ENCODE data around the gene NPBWR2. TPM values are rescaled to one million over a fixed set of nuclear protein-coding genes. Genes with fewer than 3 reads are reported as not detected.
"Not testable (repeated sequence)": the region's sequence is repeated elsewhere in the genome, so short reads cannot be mapped to it uniquely, and the experiment has no call there.

The NPBWR2 gene
- total and polyA plus RNA-seq, 3 donors from 2014 or later: 0.19 TPM; not detected in 2

- H3K27me3 ChIP-seq: no peaks in the 10 kb centered on the region
- TF ChIP-seq POLR2A (IDR thresholded peaks at IDR 0.05) (no peak), CTCF (IDR thresholded peaks at IDR 0.05) (no peak)
- intact Hi-C loops (cut with DNase I; ENCODE audit: low total_unique reads): no loop called here
- no peaks in the 10 kb centered on the region for H3K36me3 ChIP-seq (ENCODE audit: low read depth, missing control alignments)
- H3K9me3 ChIP-seq: no peaks in the 10 kb centered on the region
- no peak overlapping the region for H3K4me3 ChIP-seq
- no peaks in the 10 kb centered on the region for H3K4me1 ChIP-seq
- no peak overlapping the region for H3K27ac ChIP-seq
- no peak for DNase-seq
- WGBS, 2 donors: 70 to 93% methylated on average over 5 to 10 of the region's 10 CpGs
Observed at GRCh38 chr20:64090165-64090564, 17.2 kb downstream of the NPBWR2 start.

DNA sequence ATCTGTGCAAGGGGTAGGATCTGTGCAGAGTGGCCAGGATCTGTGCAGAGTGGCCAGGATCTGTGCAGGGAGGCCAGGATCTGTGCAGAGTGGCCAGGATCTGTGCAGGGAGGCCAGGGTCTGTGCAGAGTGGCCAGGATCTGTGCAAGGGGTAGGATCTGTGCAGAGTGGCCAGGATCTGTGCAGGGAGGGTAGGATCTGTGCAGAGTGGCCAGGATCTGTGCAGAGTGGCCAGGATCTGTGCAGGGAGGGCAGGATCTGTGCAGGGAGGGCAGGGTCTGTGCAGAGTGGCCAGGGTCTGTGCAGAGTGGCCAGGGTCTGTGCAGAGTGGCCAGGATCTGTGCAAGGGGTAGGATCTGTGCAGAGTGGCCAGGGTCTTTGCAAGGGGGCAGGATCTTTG is 18.8 kb downstream of the NPBWR2 start:
- H3K4me3 ChIP-seq; intact Hi-C loops (cut with DNase I; ENCODE audit: low total_unique reads); H3K4me1 ChIP-seq; H3K36me3 ChIP-seq (ENCODE audit: low read depth, missing control alignments); H3K27me3 ChIP-seq; H3K9me3 ChIP-seq; DNase-seq; H3K27ac ChIP-seq: not testable (repeated sequence)

- H3K27ac ChIP-seq; H3K9me3 ChIP-seq; H3K27me3 ChIP-seq; H3K4me3 ChIP-seq; DNase-seq; intact Hi-C loops (cut with DNase I; ENCODE audit: low total_unique reads); H3K36me3 ChIP-seq (ENCODE audit: low read depth, missing control alignments): not testable (repeated sequence)
- H3K4me1 ChIP-seq: peaks cover 11% of the 10 kb centered on the region
- 98 to 99% methylated on average over 8 to 10 of the region's 36 CpGs for WGBS, 2 donors
Observed at GRCh38 chr20:64087226-64087825, 20.0 kb downstream of the NPBWR2 start.

- no peak overlapping the region for H3K27ac ChIP-seq
- H3K4me3 ChIP-seq: no peak overlapping the region
- H3K27me3 ChIP-seq: no peaks in the 10 kb centered on the region
- TF ChIP-seq CTCF (IDR thresholded peaks at IDR 0.05) (no peak), POLR2A (IDR thresholded peaks at IDR 0.05) (no peak)
- no peaks in the 10 kb centered on the region for H3K36me3 ChIP-seq (ENCODE audit: low read depth, missing control alignments)
- H3K4me1 ChIP-seq: peaks cover 14% of the 10 kb centered on the region
- no peak for DNase-seq
- 96 to 97% methylated on average over 3 to 11 of the region's 11 CpGs for WGBS, 2 donors
- intact Hi-C loops (cut with DNase I; ENCODE audit: low total_unique reads): no loop called here
- H3K9me3 ChIP-seq: no peaks in the 10 kb centered on the region
Observed at GRCh38 chr20:64086801-64087200, 20.6 kb downstream of the NPBWR2 start.

DNA sequence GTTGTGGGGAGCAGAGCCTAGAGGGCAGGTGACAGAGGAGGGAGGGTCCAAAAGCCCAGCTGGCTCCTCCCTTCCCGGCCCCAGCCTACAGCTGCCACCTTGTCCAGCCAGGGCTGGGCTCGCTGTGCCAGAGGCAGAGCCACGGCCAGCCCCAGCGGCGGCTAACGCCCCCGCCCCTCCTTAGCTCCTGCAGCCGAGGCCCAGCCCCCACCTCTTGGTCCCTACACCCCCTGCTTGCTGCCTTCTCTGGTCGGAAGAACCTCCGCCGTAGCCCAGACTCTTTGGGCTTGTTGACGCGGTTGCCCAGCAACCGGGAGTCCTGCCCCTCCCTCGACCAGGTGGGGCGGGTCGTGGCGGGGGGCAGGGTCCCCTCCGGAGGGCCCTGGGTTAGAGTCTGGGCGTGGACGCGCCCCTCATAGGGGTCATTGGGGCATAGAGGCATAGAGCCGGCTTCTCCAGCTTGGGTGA is 22.6 kb downstream of the NPBWR2 start:
- 10 to 12% methylated on average over 2 to 23 of the region's 23 CpGs for WGBS, 2 donors
- H3K36me3 ChIP-seq (ENCODE audit: low read depth, missing control alignments): no peaks in the 10 kb centered on the region
- H3K4me3 ChIP-seq: peak overlapping the region in 1 of 2 donors; percentile 64
- DNase-seq: no peak
- intact Hi-C loops (cut with DNase I; ENCODE audit: low total_unique reads): no loop called here
- peaks cover 18% of the 10 kb centered on the region for H3K4me1 ChIP-seq
- no peak overlapping the region for H3K27ac ChIP-seq
- TF ChIP-seq POLR2A (IDR thresholded peaks at IDR 0.05) (no peak), CTCF (IDR thresholded peaks at IDR 0.05) (no peak)
- no peaks in the 10 kb centered on the region for H3K27me3 ChIP-seq
- no peaks in the 10 kb centered on the region for H3K9me3 ChIP-seq
